Astrocyte of the spinal cord (primary cell): ENCODE results near the gene EGLN3.
A peak's percentile ranks its signal among the peaks of the same experiment; 100 is the strongest.

Experiments
- DNase-seq: peaks from one replicate; pipeline ENCODE4 v3.0.0; 2011; ENCODE audit warnings: low read depth, low spot score
- H3K4me3 ChIP-seq: 2 replicates; pipeline ENCODE4 v1.5.1; 2011; ENCODE audit warnings: low read depth, mild to moderate bottlenecking, low read length, moderate library complexity
- CTCF ChIP-seq: IDR thresholded peaks from 2 replicates; pipeline ENCODE4 v1.5.1; 2012; ENCODE audit warnings: low read depth, mild to moderate bottlenecking, low read length, inconsistent platforms
- in situ Hi-C: cut with HindIII; loops from 2 replicates; pipeline ENCODE4 v1.10.0; 2017; ENCODE audit warnings: low sequenced_read_pairs

The EGLN3 gene

GRCh38 chr14:33932576-33933345 lies 18.1 kb downstream of the EGLN3 start:
- DNase-seq = peak; percentile 41
- in situ Hi-C loops = no loop called here
- no peak overlapping the region for H3K4me3 ChIP-seq
- no peak for TF ChIP-seq CTCF

- no peak for DNase-seq
- in situ Hi-C loops = no loop called here
- H3K4me3 ChIP-seq = no peak overlapping the region
- TF ChIP-seq CTCF = no peak
These were observed 18.8 kb downstream of the EGLN3 start for GRCh38 chr14:33932033-33932432.

- in situ Hi-C loops = no loop called here
- H3K4me3 ChIP-seq = no peak overlapping the region
- no peak for TF ChIP-seq CTCF
- DNase-seq = no peak
These were observed 19.4 kb downstream of the EGLN3 start for GRCh38 chr14:33931461-33931860.

GRCh38 chr14:33930439-33930838 lies 20.4 kb downstream of the EGLN3 start:
- TF ChIP-seq CTCF = no peak
- in situ Hi-C loops = no loop called here
- no peak for DNase-seq

GRCh38 chr14:33929799-33930408 lies 21.0 kb downstream of the EGLN3 start:
- in situ Hi-C loops = no loop called here
- DNase-seq = no peak
- no peak for TF ChIP-seq CTCF
- no peak overlapping the region for H3K4me3 ChIP-seq

More at GRCh38 chr14:33930439-33930838, 20.4 kb downstream of the EGLN3 start:
- no peak overlapping the region for H3K4me3 ChIP-seq

- H3K4me3 ChIP-seq = no peak overlapping the region
- no peak for TF ChIP-seq CTCF
- DNase-seq = no peak
- in situ Hi-C loops = no loop called here
These were observed 22.0 kb downstream of the EGLN3 start for GRCh38 chr14:33928895-33929294.
